NCI-H69 (cell line): Measurements from ENCODE around the gene SDK1.
A peak's percentile ranks its signal among the peaks of the same experiment; 100 is the strongest.
"Not testable (repeated sequence)": the region's sequence is repeated elsewhere in the genome, so short reads cannot be mapped to it uniquely, and the experiment has no call there.

Experiments
- DNase-seq: peaks from one replicate; lab custom pipeline; 2025; lab: John Stamatoyannopoulos, UW

Gene SDK1

GRCh38 chr7:3670898-3671297, 369.8 kb downstream of the SDK1 start:
- DNase-seq, result no peak

DNA sequence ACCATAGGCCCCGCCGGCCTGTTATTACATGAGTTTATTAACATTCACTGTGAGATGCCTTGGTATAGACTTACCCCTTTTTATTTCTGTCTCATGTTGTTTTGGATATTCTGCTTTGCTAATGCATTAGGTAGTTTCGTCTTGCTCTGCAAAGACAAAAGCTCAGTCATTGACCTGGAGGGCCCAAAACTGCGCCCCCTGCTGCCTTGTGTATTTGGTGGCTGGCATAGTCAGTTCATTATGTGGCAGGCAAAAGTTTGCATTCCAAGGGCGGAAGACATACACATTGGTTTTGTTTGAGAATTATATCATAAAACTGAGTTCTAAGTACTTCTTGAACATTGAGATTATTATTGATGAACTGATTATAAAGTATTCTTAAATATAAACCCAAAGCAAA, 372.5 kb downstream of the SDK1 start:
- peak; percentile 67 for DNase-seq

DNA sequence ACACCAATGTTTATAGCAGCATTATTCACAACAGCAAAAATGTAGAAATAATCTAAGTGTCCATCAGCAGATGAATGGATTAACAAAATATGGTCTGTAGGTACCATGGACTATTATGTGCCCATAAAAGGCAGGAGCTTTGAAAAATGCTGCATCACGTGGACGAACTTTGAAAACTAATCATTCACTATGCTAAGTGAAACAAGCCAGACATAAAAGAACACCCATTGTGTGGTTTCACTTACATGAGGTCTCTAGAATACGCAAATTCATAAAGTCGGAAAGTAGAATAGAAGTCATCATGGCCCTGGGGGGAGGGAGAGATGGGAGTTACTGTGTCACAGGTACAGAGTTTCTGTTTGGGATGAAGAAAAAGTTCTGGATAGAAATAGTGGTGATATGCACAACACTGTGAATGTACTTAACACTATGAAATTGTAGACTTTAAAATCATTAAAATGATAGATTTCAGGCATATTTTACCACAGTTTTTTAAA, 377.3 kb downstream of the SDK1 start:
- DNase-seq, result no peak

DNA sequence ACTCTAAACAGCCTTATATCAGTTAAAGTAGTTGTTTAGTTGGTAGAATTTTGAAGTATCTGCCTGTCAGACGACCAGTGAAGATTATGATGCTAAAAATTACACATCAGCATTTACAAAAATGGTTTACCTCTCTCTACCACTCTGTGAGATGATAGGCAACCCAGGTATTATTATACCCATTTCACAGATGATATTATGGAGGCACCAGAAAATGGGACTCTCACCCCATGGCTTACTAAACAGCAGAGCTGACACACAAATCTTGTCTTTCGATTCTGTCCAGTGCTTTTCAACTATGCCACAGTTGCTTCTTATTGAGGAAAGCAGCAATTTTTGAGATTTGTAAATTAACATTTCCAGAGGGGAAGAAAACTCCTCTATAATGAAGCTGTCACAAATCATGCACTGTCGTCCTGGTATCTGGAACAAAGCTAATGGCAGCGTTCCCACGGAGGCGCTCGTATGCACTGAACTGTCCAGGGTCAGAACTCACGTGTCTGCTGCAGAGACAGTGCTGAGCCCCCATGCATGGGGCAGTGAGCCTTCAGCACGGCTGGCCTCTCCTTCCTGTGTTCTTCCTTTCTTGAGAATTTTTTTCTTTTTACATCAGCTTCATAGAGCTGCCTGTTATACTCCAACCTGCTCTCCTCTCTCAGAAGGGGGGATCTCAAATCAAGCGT, 381.1 kb downstream of the SDK1 start:
- DNase-seq, result no peak

GRCh38 chr7:3683546-3684539, 382.8 kb downstream of the SDK1 start:
- peak; percentile 65 for DNase-seq

DNA sequence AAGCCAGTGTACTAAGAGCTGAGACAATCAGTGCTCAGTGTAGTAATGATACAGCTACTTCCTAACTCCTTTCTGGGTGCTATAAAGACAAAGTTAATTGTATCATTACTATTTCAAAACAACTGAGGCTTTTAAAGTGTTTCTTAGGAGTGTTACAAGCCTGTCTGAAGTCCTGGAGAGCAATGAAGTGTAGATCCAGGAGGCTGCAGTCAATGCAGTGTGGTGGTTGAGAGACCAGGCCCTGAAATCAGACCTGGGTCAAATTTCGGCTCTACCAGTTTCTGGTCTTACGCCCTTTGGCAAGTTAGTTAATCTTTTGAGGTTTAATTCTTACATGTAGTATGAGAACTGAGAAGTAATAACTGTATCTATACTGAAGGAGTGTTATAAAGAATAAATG, 387.0 kb downstream of the SDK1 start:
- no peak for DNase-seq

GRCh38 chr7:3688842-3689241, 387.8 kb downstream of the SDK1 start:
- DNase-seq, result no peak

DNA sequence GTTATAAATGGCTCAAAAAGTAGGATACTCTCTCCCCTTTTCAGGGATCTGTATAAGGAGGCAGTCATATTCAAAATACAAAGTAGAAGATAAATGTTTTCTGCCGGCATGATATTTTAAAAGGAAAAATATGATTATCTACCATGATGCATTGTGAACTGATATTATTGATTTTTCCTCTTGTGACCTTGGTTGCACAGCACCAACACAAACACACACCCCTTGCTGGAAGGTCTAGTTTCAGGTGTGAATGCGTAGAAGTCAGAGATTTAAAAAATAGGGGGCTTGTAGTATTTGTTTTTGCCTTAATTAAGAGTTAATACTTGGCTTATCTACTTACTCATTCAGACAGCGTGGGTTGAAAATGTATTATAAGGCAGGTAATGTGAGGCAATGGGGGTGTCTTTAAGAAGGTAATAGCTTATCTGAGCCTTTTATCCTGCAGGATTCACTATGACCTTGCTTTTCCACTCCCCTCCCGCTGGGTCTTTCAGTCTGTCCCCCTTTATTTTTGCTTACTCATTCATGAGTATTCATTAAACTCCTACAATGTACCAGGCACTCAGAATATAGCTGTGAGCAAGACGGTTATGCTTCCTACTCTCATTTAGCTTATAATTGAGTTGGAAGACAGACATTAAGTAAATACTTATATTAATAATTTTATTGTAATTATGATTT, 390.6 kb downstream of the SDK1 start:
- peak; percentile 84 for DNase-seq

DNA sequence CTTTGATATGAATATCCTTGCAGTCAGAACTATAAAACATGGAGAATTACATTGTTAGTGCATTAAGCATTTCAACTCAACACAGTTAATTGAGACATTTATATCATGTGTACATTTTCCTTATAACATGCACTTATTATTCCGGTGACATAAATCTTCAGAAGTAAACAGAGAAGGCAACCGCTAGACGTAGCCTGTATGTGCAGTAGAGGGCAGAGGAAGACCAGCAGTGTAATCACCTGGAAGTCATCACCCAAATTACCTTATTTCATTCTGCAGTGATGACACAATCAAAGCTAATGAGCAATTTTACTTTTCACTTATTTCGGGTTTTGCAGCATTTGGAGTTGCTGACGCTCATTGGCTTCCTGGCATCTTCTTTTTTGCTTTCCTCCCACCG, 394.6 kb downstream of the SDK1 start:
- peak; percentile 34 for DNase-seq

GRCh38 chr7:3696113-3696512, 395.1 kb downstream of the SDK1 start:
- no peak for DNase-seq

DNA sequence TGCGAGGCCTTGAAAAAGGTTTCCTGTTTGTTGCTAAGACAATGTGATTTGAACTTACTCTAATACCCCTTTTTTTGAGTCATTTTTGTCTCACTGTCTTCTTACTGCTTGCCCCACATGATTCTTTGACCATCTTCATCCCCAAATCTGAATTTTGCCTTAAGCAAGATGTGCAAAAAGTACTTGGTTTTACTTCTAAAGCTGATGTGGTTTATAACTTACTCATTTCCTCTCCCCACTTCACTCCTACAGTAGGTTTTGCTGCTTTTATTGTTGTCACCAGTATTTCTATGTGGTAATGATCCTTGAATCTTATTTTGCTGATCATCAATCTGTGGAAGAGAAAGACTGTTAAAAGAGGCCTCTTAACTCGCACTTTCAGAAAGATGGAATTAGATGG, 396.4 kb downstream of the SDK1 start:
- no peak for DNase-seq

GRCh38 chr7:3705258-3705657, 404.2 kb downstream of the SDK1 start:
- no peak for DNase-seq

GRCh38 chr7:3706091-3706490, 405.0 kb downstream of the SDK1 start:
- DNase-seq, result not testable (repeated sequence)

DNA sequence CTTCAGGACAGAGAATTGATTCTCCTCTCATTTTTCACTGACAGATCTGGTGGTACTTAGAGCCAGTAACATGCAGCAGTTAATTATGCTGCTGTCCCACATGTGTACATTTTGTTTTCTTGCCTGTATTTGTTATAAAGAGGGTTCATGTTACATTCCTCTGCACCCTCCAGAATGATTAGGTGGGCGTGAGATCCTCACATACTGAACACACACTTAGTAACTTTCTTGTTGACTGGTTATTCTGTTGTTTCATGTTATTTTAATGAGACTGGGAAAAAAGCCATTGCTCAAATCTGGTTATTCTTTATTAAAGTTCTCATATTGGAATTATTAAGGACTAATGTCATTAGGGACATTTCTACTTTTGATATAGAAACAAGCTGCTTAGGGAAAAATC, 409.1 kb downstream of the SDK1 start:
- no peak for DNase-seq

DNA sequence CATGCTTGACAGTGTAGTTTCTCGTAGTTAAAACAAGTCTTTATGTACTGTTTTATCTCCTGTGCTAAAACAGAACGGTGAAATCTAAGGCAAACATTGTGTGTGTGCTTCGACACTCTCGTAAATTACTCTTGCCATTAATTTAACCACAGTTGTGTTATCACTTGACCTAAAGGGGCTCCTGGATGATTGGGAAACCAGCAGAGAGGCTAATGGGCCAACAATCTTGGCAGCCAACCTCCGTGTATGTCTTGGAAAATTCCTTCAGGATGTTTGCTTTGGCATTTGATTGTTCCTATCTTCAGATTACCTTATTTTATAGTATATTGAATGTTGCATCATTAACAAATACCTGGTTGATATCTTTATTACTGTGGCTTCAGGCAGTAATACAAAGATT, 409.5 kb downstream of the SDK1 start:
- DNase-seq, result peak; percentile 22

GRCh38 chr7:3712841-3713240, 411.8 kb downstream of the SDK1 start:
- peak; percentile 90 for DNase-seq

- peak; percentile 11 for DNase-seq
Observed at GRCh38 chr7:3721422-3721821, 420.4 kb downstream of the SDK1 start.

- DNase-seq, result peak; percentile 97
Observed at GRCh38 chr7:3722396-3722922, 421.4 kb downstream of the SDK1 start.

- no peak for DNase-seq
Observed at GRCh38 chr7:3725155-3726059, 424.4 kb downstream of the SDK1 start.

DNA sequence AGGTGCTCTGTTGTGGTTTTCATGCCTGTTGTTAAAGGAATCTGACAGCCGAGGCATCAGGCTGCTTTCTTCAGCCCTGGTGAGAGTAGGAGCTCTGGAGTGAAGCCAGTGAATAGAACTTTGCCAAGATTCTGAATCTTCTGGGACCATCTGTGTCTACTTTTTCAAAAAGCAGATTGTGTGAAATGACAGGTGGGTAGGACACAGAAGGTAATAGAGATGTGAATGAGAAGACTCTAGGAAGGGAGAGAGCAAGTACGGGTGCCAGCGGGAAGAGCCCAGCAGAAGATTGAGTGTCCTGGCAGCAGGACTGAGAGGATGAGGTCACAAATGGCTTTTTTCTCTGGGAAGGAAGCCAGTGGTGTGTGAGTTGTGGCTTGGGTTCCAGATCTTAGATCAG, 429.2 kb downstream of the SDK1 start:
- DNase-seq, result no peak

GRCh38 chr7:3732395-3733005, 431.4 kb downstream of the SDK1 start:
- no peak for DNase-seq
